CD4-positive, alpha-beta T cell (primary cell): Measurements from ENCODE around the gene MCOLN3. TPM values are rescaled to one million over a fixed set of nuclear protein-coding genes. Genes with fewer than 3 reads are reported as not detected.

Experiments used
- ATAC-seq: fragments of 200-7000 bp; cut with Tn5 transposase; one replicate; pipeline ENCODE4 v1.10.0; 2022; ENCODE audit warnings: mild to moderate bottlenecking; ENCODE audit not compliant: poor library complexity
- CTCF ChIA-PET: fragments of 350-600 bp; sonication (Branson Sonifier 250); formaldehyde crosslinking; loops from one replicate; lab custom pipeline; 2021; ENCODE audit warnings: antibody characterized with exemption, inconsistent platforms; lab: Charles Lee
- POLR2A ChIA-PET: fragments of 350-600 bp; sonication (Branson Sonifier 250); formaldehyde crosslinking; loops from one replicate; lab custom pipeline; 2021; ENCODE audit warnings: antibody characterized with exemption, inconsistent platforms; lab: Charles Lee
- DNase-seq, 14 experiments: peaks; one replicate each; pipeline ENCODE4 v3.0.0-alpha.2; 2013 to 2020; ENCODE audit warnings: mixed read lengths in 2 of 14
- H3K27ac ChIP-seq, 2 donors: one replicate each; pipeline versions ENCODE4 v1.5.1 to v1.7.0; 2013; ENCODE audit warnings: low read length in 2 of 2, low read depth in 1 of 2, mild to moderate bottlenecking in 1 of 2
- H3K27me3 ChIP-seq, 2 experiments: 1 replicate in 1 of 2; 2 replicates in 1 of 2; pipeline versions ENCODE4 v1.6.1 to v1.7.0; 2013; ENCODE audit warnings: low read length in 2 of 2, control low read depth in 1 of 2, mild to moderate bottlenecking in 1 of 2, moderate library complexity in 1 of 2; ENCODE audit not compliant: insufficient read depth in 2 of 2, control insufficient read depth in 1 of 2
- H3K36me3 ChIP-seq: one replicate; pipeline ENCODE4 v1.6.1; 2013; ENCODE audit warnings: low read length, control low read depth; ENCODE audit not compliant: insufficient read depth
- H3K4me1 ChIP-seq: one replicate; pipeline ENCODE4 v1.6.1; 2013; ENCODE audit warnings: low read length, control low read depth; ENCODE audit not compliant: insufficient read depth
- H3K4me3 ChIP-seq: one replicate; pipeline ENCODE4 v1.5.1; 2013; ENCODE audit warnings: mild to moderate bottlenecking, low read length, moderate library complexity
- H3K9me3 ChIP-seq, 2 experiments: 1 replicate in 1 of 2; 2 replicates in 1 of 2; pipeline versions ENCODE4 v1.6.1 to v1.7.0; 2013; ENCODE audit warnings: low read length in 2 of 2, mild to moderate bottlenecking in 2 of 2, control low read depth in 1 of 2, moderate library complexity in 1 of 2; ENCODE audit not compliant: control insufficient read depth in 1 of 2, insufficient read depth in 1 of 2
- H3K27ac Mint-ChIP-seq: one replicate; pipeline ENCODE4 v1.8.0; 2020; ENCODE audit warnings: mixed read lengths
- H3K27me3 Mint-ChIP-seq: one replicate; pipeline ENCODE4 v1.8.0; 2021; ENCODE audit warnings: mixed read lengths
- H3K36me3 Mint-ChIP-seq: one replicate; pipeline ENCODE4 v1.8.0; 2021; ENCODE audit warnings: low read depth, mixed read lengths
- H3K4me1 Mint-ChIP-seq: one replicate; pipeline ENCODE4 v1.8.0; 2021; ENCODE audit warnings: low read depth, mixed read lengths
- H3K4me3 Mint-ChIP-seq: one replicate; pipeline ENCODE4 v1.8.0; 2020; ENCODE audit warnings: mild to moderate bottlenecking, mixed read lengths
- H3K9me3 Mint-ChIP-seq: one replicate; pipeline ENCODE4 v1.8.0; 2020; ENCODE audit warnings: mixed read lengths
- intact Hi-C, 2 experiments: fragments of 100-400 bp; cut with DNase I in 1 of 2; cut with micrococcal nuclease in 1 of 2; formaldehyde crosslinking; loops; one replicate each; pipeline versions ENCODE4 v1.15.1 to v1.9.0; 2023 to 2025; cut with DNase I, micrococcal nuclease
- total RNA-seq, 174 experiments: library from RNA in 2 of 174; stranded (reverse) in 2 of 174; gene quantifications; one replicate each; pipeline ENCODE4 v1.2.3 and lab custom pipeline; 2021 to 2026
- TF ChIP-seq, protein P1 (sequence below): fragments of 200-600 bp; IDR thresholded peaks from one replicate; pipeline ENCODE4 v1.8.0; 2022; ENCODE audit warnings: antibody characterized with exemption, mild to moderate bottlenecking

MCOLN3 gene
- total RNA-seq, 2 experiments from 2014 or later = 0.14 to 0.22 TPM

DNA sequence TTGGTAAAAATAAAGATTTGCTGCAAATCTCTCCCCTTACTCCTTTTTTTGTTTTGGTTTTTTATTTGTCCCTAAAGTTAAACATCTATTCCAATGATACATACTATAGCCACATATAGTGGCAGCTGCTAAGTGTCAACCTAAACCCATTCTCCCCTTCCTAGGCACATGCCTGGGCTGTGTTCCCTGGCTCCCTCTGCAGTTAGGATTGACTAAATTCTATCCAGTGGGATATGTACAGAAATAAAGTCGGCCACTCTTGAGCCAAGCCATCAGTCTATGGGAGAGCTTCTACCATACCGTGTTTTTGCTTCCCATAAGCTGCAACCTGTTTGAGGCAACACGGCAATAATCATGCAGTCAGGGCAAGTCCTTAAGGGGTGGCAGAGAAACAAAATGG lies 23.6 kb downstream of the MCOLN3 start:
- Mint-ChIP-seq H3K9me3 (no peaks in the 10 kb centered on the region), H3K27me3 (no peaks in the 10 kb centered on the region), H3K36me3 (no peaks in the 10 kb centered on the region), H3K27ac (no peak overlapping the region), H3K4me3 (no peak overlapping the region), H3K4me1 (peaks cover 9% of the 10 kb centered on the region)
- DNase-seq (no peak), ATAC-seq (no peak)
- H3K4me1 ChIP-seq = peaks cover 5% of the 10 kb centered on the region
- intact Hi-C loops = no loop called here
- ChIA-PET POLR2A (interaction anchor here (1.2 kb wide), 1 partner anchor 80 kb away, joined by 3 read pairs; no protein-coding TSS in a partner anchor), CTCF (interaction anchor here (0.9 to 1.5 kb wide), 3 partner anchors 15 to 80 kb away, joined by 3 to 13 read pairs (median 4); no protein-coding TSS in a partner anchor)
- no peak overlapping the region for H3K27ac ChIP-seq
- no peaks in the 10 kb centered on the region for H3K27me3 ChIP-seq
- H3K9me3 ChIP-seq = no peaks in the 10 kb centered on the region
- TF ChIP-seq, protein P1, sequence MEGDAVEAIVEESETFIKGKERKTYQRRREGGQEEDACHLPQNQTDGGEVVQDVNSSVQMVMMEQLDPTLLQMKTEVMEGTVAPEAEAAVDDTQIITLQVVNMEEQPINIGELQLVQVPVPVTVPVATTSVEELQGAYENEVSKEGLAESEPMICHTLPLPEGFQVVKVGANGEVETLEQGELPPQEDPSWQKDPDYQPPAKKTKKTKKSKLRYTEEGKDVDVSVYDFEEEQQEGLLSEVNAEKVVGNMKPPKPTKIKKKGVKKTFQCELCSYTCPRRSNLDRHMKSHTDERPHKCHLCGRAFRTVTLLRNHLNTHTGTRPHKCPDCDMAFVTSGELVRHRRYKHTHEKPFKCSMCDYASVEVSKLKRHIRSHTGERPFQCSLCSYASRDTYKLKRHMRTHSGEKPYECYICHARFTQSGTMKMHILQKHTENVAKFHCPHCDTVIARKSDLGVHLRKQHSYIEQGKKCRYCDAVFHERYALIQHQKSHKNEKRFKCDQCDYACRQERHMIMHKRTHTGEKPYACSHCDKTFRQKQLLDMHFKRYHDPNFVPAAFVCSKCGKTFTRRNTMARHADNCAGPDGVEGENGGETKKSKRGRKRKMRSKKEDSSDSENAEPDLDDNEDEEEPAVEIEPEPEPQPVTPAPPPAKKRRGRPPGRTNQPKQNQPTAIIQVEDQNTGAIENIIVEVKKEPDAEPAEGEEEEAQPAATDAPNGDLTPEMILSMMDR = no peak
- no peak overlapping the region for H3K4me3 ChIP-seq
- no peaks in the 10 kb centered on the region for H3K36me3 ChIP-seq

DNA sequence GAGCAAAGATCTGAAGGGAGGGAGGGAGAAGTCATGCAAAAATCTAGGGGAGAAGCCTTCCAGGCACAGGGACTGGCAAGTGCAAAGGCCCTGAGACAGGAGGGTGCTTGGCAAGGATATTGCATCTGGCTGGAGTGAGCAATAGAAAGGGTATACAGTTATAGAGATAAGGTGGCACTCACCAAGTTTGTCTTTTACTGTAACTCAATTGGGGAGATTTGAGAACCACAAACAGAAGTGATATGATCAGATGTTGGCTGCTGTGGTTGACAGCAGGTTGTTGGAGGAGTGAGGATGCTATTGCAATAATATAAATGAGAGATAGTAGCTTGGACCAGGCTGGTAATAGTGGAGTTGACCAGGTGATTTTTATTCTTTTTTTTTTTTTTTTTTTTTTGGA lies 25.6 kb downstream of the MCOLN3 start:
- H3K9me3 Mint-ChIP-seq = no peaks in the 10 kb centered on the region
- Histone ChIP-seq H3K27me3 (no peaks in the 10 kb centered on the region), H3K4me3 (no peak overlapping the region), H3K27ac (no peak overlapping the region), H3K36me3 (no peaks in the 10 kb centered on the region), H3K9me3 (no peaks in the 10 kb centered on the region), H3K4me1 (peaks cover 5% of the 10 kb centered on the region)
- ChIA-PET CTCF (interaction anchor here (1.6 kb wide), 1 partner anchor 78 kb away, joined by 4 read pairs; no protein-coding TSS in a partner anchor), POLR2A (no interaction called here)
- peaks cover 8% of the 10 kb centered on the region for H3K4me1 Mint-ChIP-seq
- TF ChIP-seq, protein P1 = no peak
- no peaks in the 10 kb centered on the region for H3K27me3 Mint-ChIP-seq
- ATAC-seq (no peak), DNase-seq (no peak)
- no peaks in the 10 kb centered on the region for H3K36me3 Mint-ChIP-seq
- no peak overlapping the region for H3K27ac Mint-ChIP-seq
- intact Hi-C loops = no loop called here
- no peak overlapping the region for H3K4me3 Mint-ChIP-seq

DNA sequence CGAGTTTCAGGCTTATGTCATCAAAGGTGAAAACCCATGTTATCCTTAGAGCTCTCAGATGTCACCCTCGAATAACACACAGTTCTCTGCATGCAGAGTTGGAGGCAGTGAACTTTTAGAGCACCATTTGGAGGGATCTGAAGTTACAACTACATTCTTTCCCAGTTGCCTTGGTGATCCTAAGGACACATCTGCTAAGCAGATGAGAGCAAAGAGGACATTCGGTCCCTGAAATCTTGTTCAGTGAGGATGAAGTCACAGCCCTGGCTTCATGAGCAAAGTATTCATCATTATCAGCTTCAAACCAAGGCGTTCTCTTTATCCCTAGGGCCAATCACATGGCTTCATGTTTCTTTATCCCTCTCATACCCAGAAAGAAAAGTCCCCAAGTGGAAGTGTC lies 28.3 kb downstream of the MCOLN3 start:
- H3K36me3 ChIP-seq = no peaks in the 10 kb centered on the region
- Mint-ChIP-seq H3K4me1 (no peaks in the 10 kb centered on the region), H3K4me3 (no peak overlapping the region), H3K27me3 (no peaks in the 10 kb centered on the region), H3K27ac (no peak overlapping the region), H3K36me3 (no peaks in the 10 kb centered on the region), H3K9me3 (no peaks in the 10 kb centered on the region)
- no peak overlapping the region for H3K27ac ChIP-seq
- ATAC-seq (no peak), DNase-seq (no peak)
- H3K4me3 ChIP-seq = no peak overlapping the region
- H3K9me3 ChIP-seq = no peaks in the 10 kb centered on the region
- POLR2A ChIA-PET = interaction anchor here (1.3 kb wide), 1 partner anchor 14 kb away, joined by 3 read pairs; no protein-coding TSS in a partner anchor
- no peaks in the 10 kb centered on the region for H3K4me1 ChIP-seq
- no peaks in the 10 kb centered on the region for H3K27me3 ChIP-seq
- intact Hi-C loops = no loop called here
- TF ChIP-seq, protein P1 = no peak
- CTCF ChIA-PET = interaction anchor here (1.4 kb wide), 1 partner anchor 75 kb away, joined by 3 read pairs; no protein-coding TSS in a partner anchor
